GM18508 (cell line): Measurements from ENCODE around the gene PDZD7.
A peak's percentile ranks its signal among the peaks of the same experiment; 100 is the strongest.

ENCODE experiments used
- ATAC-seq: cut with Tn5 transposase; IDR thresholded peaks from one replicate; pipeline ENCODE4 v1.9.1; 2021; ENCODE audit warnings: moderate number of reproducible peaks; ENCODE audit not compliant: insufficient read depth, unreplicated experiment

Gene PDZD7

GRCh38 chr10:101062232-101063049, 31.5 kb upstream of the PDZD7 start:
- no peak for ATAC-seq

GRCh38 chr10:101061624-101062231, 30.8 kb upstream of the PDZD7 start, which contains the start of gene KAZALD1:
TSS of gene KAZALD1 (plus strand) at chr10:101061989. CDS start at chr10:101062593, 604 bp downstream.
- no peak for ATAC-seq

GRCh38 chr10:101060951-101061623, 30.2 kb upstream of the PDZD7 start:
- peak; percentile 34 for ATAC-seq

- ATAC-seq = peak; percentile 27
Observed at GRCh38 chr10:101060036-101060950, 29.4 kb upstream of the PDZD7 start.

- ATAC-seq = no peak
Observed at GRCh38 chr10:101056365-101057151, 25.6 kb upstream of the PDZD7 start.

- ATAC-seq = no peak
Observed at GRCh38 chr10:101055411-101055810, 24.5 kb upstream of the PDZD7 start.

- no peak for ATAC-seq
Observed at GRCh38 chr10:101054876-101055275, 23.9 kb upstream of the PDZD7 start.

GRCh38 chr10:101054351-101054750, 23.4 kb upstream of the PDZD7 start:
- ATAC-seq = no peak

- no peak for ATAC-seq
Observed at GRCh38 chr10:101053516-101053915, 22.6 kb upstream of the PDZD7 start.

GRCh38 chr10:101052285-101052684, 21.4 kb upstream of the PDZD7 start:
- no peak for ATAC-seq

GRCh38 chr10:101050208-101051069, 19.5 kb upstream of the PDZD7 start:
- no peak for ATAC-seq

GRCh38 chr10:101047961-101048892, 17.3 kb upstream of the PDZD7 start:
- ATAC-seq = no peak

- no peak for ATAC-seq
Observed at GRCh38 chr10:101047268-101047667, 16.3 kb upstream of the PDZD7 start.

GRCh38 chr10:101046332-101047238, 15.7 kb upstream of the PDZD7 start:
- no peak for ATAC-seq

- no peak for ATAC-seq
Observed at GRCh38 chr10:101044117-101044516, 13.2 kb upstream of the PDZD7 start.

GRCh38 chr10:101043363-101043707, 12.4 kb upstream of the PDZD7 start:
- no peak for ATAC-seq
